Glomerular endothelial cell (primary cell): ENCODE measurements around the gene GTF3C1. TPM values are rescaled to one million over a fixed set of nuclear protein-coding genes. Genes with fewer than 3 reads are reported as not detected.

Experiments
- total RNA-seq: library from RNA; depleted of rRNA; stranded (reverse); fragments of >200 nt; gene quantifications from 2 replicates; pipeline ENCODE4 v1.2.3, GENCODE V29; 2015

The GTF3C1 gene
- total RNA-seq, 1 donor from 2014 or later: 123 TPM

Other genes starting within 250 kb of the GTF3C1 start
- 117 and 165 TPM in 2 replicates for gene IL4R, start 235.9 kb downstream of the GTF3C1 start, total RNA-seq
- gene IL21R, start 147.7 kb downstream of the GTF3C1 start, total RNA-seq: 0.44 and 0.47 TPM in 2 replicates
- 19.3 and 27.5 TPM in 2 replicates for gene KATNIP, start 231 bp upstream of the GTF3C1 start, total RNA-seq